Vagina (tissue), 2 donors: ENCODE measurements around the gene PCNX2.

ENCODE experiments used
- POLR2A ChIP-seq, 2 donors: fragments of 450-650 bp; IDR thresholded peaks; one replicate each; pipeline ENCODE4 v1.6.1; 2017; ENCODE audit warnings: antibody characterized with exemption in 2 of 2, mild to moderate bottlenecking in 2 of 2, moderate library complexity in 2 of 2
- POLR2AphosphoS5 ChIP-seq, 2 donors: sonication (generic); formaldehyde crosslinking; IDR thresholded peaks; one replicate each; pipeline ENCODE4 v1.9.0; 2017; ENCODE audit warnings: antibody characterized with exemption in 2 of 2, mild to moderate bottlenecking in 2 of 2, low read depth in 1 of 2; ENCODE audit not compliant: insufficient read depth in 1 of 2
- TF ChIP-seq, protein P1 (sequence below), 3 experiments: fragments of 450-650 bp in 2 of 3; fragments of 200-600 bp in 1 of 3; sonication (generic) in 1 of 3; IDR thresholded peaks; one replicate each; pipeline ENCODE4 v1.5.1; 2017 to 2019; ENCODE audit warnings: antibody characterized with exemption in 3 of 3, mild to moderate bottlenecking in 2 of 3, moderate library complexity in 2 of 3

GRCh38 chr1:233208687-233209086, 86.8 kb downstream of the PCNX2 start:
- TF ChIP-seq, protein P1, sequence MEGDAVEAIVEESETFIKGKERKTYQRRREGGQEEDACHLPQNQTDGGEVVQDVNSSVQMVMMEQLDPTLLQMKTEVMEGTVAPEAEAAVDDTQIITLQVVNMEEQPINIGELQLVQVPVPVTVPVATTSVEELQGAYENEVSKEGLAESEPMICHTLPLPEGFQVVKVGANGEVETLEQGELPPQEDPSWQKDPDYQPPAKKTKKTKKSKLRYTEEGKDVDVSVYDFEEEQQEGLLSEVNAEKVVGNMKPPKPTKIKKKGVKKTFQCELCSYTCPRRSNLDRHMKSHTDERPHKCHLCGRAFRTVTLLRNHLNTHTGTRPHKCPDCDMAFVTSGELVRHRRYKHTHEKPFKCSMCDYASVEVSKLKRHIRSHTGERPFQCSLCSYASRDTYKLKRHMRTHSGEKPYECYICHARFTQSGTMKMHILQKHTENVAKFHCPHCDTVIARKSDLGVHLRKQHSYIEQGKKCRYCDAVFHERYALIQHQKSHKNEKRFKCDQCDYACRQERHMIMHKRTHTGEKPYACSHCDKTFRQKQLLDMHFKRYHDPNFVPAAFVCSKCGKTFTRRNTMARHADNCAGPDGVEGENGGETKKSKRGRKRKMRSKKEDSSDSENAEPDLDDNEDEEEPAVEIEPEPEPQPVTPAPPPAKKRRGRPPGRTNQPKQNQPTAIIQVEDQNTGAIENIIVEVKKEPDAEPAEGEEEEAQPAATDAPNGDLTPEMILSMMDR (IDR thresholded peaks at IDR 0.05), result no peak
- TF ChIP-seq POLR2AphosphoS5 (IDR thresholded peaks at IDR 0.05; ENCODE audit: insufficient read depth in 1 of 2, low read depth in 1 of 2) (no peak), POLR2A (IDR thresholded peaks at IDR 0.05) (no peak)
